CD4-positive, alpha-beta T cell treated with Interleukin-15 for 1 hour (primary cell): ENCODE measurements around the gene EXOC5.

Experiments
- DNase-seq: peaks from one replicate; pipeline ENCODE4 v3.0.0-alpha.2; 2020

EXOC5 gene

DNA sequence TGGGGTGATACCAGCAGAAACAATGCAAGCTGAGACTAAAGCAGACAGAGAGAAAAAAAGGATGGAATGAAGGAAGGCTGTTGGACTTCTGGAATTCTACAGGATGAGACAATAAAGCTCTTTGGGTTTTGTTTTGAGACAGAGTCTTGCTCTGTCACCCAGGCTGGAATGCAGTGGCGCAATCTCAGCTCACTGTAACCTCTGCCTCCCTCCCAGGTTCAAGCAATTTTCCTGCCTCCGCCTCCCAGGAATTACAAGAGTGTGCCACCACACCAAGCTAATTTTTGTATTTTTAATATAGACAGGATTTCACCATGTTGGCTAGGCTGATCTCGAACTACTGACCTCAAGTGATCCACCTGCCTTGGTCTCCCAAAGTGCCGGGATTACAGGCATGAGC, 115.4 kb downstream of the EXOC5 start:
- no peak for DNase-seq
